ENCODE measurements around the gene ELP2.

Gene ELP2

GRCh38 chr18:36186461-36187192, 56.9 kb downstream of the ELP2 start (continued):
- TF ChIP-seq ZNF280D (tag by site-specific recombination; IDR thresholded peaks at IDR 0.05) (no peak), MYNN (tag by site-specific recombination; IDR thresholded peaks at IDR 0.05; ENCODE audit: borderline replicate concordance) (no peak), ZNF621 (tag by site-specific recombination; IDR thresholded peaks at IDR 0.05) (no peak), ZBTB44 (tag by site-specific recombination; IDR thresholded peaks at IDR 0.05) (no peak), ZNF146 (tag by site-specific recombination; IDR thresholded peaks at IDR 0.05) (no peak), SCRT2 (tag by site-specific recombination; IDR thresholded peaks at IDR 0.05) (no peak), TSHZ1 (tag by site-specific recombination; IDR thresholded peaks at IDR 0.05; ENCODE audit: borderline replicate concordance) (no peak), SP2 (tag by site-specific recombination; IDR thresholded peaks at IDR 0.05) (peak; percentile 47), ZNF138 (tag by site-specific recombination; IDR thresholded peaks at IDR 0.05; ENCODE audit: borderline replicate concordance) (no peak), ZNF174 (tag by site-specific recombination; IDR thresholded peaks at IDR 0.05) (no peak), BCL11B (tag by site-specific recombination; IDR thresholded peaks at IDR 0.05; ENCODE audit: low read depth) (no peak), BCL11A (tag by site-specific recombination; IDR thresholded peaks at IDR 0.05; ENCODE audit: low read depth) (no peak), EGR2 (tag by site-specific recombination; IDR thresholded peaks at IDR 0.05; ENCODE audit: low read depth) (0 out of 2 replicates have a peak, but pooled peaks have one; percentile 3), ZNF843 (tag by site-specific recombination; IDR thresholded peaks at IDR 0.05) (no peak)

- no peaks in the 10 kb centered on the region for H3K36me3 ChIP-seq (ENCODE audit: control insufficient read depth in 2 of 2, insufficient read depth in 1 of 2, low read length in 2 of 2)
- H3K4me1 ChIP-seq (ENCODE audit: control insufficient read depth, insufficient read depth, low read length) = no peaks in the 10 kb centered on the region
- H3K9me3 ChIP-seq (ENCODE audit: control insufficient read depth, insufficient read depth, low read depth, low read length) = no peaks in the 10 kb centered on the region
- ChIA-PET POLR2A (no interaction called here), CTCF (no interaction called here)
- H3K4me3 ChIP-seq (ENCODE audit: low read depth, low read length) = peak within 1 kb of the TSS; percentile 52
- peak within 1 kb of the TSS; percentile 12; the same call in 1 of the 2 replicates for H3K27ac ChIP-seq (ENCODE audit: extremely low read depth, low read depth, low read length)
- TF ChIP-seq ZNF214 (tag by site-specific recombination; IDR thresholded peaks at IDR 0.05; ENCODE audit: borderline replicate concordance) (no peak), TRIM28 (IDR thresholded peaks at IDR 0.05; ENCODE audit: borderline replicate concordance, low read length) (peak; percentile 71; the same call in 1 of the 2 replicates), ZSCAN23 (tag by site-specific recombination; IDR thresholded peaks at IDR 0.05) (no peak), ZNF596 (tag by site-specific recombination; IDR thresholded peaks at IDR 0.05) (peak; percentile 26; the same call in 1 of the 2 replicates), PRDM10 (tag by site-specific recombination; IDR thresholded peaks at IDR 0.05) (peak; percentile 28; the same call in 1 of the 2 replicates), ZNF112 (tag by site-specific recombination; IDR thresholded peaks at IDR 0.05) (no peak), ZNF692 (tag by site-specific recombination; IDR thresholded peaks at IDR 0.05) (0 out of 2 replicates have a peak, but pooled peaks have one; percentile 11), ZBTB20 (tag by site-specific recombination; IDR thresholded peaks at IDR 0.05) (peak; percentile 53; the same call in 1 of the 2 replicates)
Measured at GRCh38 chr18:36187193-36187825, 57.6 kb downstream of the ELP2 start, which contains the start of gene MOCOS. TSS of gene MOCOS (plus strand) at chr18:36187497. CDS start at chr18:36187540, 43 bp downstream.
